GM19043 (cell line): ENCODE results near the gene TRIP12.
A peak's percentile ranks its signal among the peaks of the same experiment; 100 is the strongest.
"Not testable (repeated sequence)": the region's sequence is repeated elsewhere in the genome, so short reads cannot be mapped to it uniquely, and the experiment has no call there.

ENCODE experiments used
- ATAC-seq: cut with Tn5 transposase; IDR thresholded peaks from one replicate; pipeline ENCODE4 v1.9.1; 2021; ENCODE audit warnings: low read depth; ENCODE audit not compliant: unreplicated experiment

Gene TRIP12

GRCh38 chr2:229838729-229839128 lies 83.1 kb downstream of the TRIP12 start:
- ATAC-seq, result no peak

- no peak for ATAC-seq
Observed at GRCh38 chr2:229836847-229837246, 85.0 kb downstream of the TRIP12 start.

- ATAC-seq, result no peak
Observed at GRCh38 chr2:229835596-229836283, 86.1 kb downstream of the TRIP12 start.

- ATAC-seq, result not testable (repeated sequence)
Observed at GRCh38 chr2:229834368-229834767, 87.4 kb downstream of the TRIP12 start.

GRCh38 chr2:229832510-229832898 lies 89.3 kb downstream of the TRIP12 start:
- ATAC-seq, result no peak

DNA sequence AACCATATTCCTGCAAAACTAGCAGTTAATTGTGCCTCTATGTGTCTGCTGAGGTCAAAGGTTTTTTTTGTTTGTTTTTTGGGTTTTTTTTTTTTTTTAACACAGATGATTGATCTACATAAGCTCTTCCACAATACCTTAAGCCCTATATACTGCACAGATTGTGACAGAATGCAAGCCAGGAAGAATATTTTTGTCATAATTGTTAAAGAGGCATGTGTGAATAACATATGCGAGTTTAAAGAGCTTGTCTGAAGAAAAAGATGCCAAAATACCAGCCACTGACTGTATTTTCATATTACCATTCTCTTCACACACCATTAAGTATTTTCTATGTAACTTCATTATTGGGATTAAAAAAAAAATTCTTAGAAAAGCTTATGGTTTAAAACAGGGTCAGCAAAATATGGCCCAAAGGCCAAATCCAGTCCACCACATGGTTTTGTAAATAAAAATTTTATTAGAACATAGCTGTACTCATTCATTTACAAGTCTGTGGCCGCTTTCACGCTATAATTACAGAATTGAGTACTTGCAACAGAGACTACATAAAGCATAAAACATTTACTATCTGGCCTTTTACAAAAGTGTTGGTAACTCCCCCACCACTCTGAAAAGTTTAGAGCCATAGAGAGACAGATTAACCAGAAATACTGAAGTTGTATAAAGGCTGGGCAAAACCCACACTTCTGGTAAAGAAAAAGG lies 89.9 kb downstream of the TRIP12 start:
- ATAC-seq, result no peak

DNA sequence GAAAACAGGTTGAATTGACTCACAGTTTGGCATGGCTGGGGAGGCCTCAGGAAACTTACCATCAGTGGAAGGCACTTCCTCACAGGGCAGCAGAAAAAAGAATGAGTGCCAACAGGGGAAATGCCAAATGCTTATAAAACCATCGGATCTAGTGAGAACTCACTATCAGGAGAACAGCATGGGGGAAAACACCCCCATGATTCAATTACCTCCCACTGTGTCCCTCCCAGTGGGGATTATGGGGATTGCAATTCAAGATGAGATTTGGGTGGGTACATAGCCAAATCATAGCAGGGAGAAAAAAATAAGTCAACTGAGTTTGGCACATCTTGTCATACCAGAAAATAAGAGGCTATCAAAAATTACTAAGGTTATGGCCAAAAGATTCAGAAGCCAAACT lies 96.3 kb downstream of the TRIP12 start:
- no peak for ATAC-seq

DNA sequence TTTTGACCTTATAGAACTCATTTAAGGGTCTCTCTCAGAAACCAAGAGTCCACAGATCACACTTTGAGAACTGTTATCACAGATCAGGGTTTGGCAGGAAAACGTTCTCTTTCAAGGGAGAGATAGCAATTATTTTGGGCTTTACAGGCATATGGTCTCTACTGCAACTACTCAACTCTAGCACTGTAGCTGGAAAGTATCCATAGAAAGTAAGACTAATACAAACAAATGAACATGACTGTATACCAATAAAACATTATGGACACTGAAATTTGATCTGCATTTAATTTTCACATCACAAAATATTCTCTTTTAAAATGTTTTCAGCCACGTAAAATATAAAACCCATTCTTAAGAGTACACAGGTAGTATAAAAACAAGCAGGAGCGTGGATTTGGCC lies 100.5 kb downstream of the TRIP12 start:
- ATAC-seq, result no peak

DNA sequence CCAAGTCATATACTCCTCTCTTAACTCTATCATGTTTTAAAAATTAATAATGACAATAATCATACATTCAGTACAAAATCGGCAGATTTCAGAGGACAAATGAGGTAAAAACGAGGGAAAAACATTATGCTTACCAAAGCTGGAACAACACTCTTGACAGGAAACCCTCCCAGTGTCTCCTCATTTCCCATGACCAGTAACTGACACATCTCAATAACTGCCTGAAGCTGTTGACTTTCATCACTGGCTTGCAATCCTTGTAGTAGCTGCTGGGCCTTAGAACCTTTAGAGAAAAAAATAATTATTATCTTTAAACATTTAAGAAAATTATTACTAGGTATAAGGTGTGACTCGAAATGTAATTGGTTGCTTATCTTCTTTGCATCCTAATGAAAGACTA lies 103.6 kb downstream of the TRIP12 start:
- no peak for ATAC-seq

DNA sequence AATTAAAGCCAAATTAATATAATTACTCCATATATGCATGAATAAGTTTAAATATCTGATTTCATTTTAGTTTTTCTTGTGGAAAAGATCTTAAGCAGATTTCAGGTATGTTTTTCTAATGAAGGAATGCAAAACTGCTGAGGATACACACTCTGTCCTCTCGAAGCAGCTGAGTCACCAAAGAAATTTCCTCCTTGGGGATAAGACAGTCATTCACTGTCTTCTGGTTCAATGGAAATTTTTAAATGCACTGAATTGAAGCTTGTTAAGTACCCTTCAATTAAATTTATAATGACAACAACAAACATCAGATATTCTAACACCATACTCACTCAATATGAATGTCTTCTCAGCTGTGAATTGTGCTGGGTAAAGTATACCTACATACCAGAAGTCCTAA lies 106.0 kb downstream of the TRIP12 start:
- ATAC-seq, result no peak

GRCh38 chr2:229815342-229815741 lies 106.5 kb downstream of the TRIP12 start:
- no peak for ATAC-seq

DNA sequence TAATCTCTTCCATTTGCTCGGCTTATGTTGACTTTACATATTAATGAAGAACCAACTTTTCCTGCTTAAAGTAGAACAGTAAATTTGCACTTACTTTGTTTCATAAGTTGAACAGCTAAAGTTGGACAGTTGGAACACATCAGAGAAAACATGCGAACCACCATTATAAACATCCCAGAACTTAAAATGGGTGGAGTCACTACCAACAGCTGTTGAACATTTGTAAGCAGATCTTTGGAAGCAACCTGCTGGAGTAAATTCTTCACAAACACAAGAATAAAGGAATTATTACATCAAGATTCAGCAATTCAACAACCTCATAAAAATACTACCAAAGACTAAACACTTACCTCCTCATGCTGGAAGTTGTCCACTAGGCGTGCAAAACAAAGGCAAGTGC lies 111.0 kb downstream of the TRIP12 start:
- no peak for ATAC-seq

DNA sequence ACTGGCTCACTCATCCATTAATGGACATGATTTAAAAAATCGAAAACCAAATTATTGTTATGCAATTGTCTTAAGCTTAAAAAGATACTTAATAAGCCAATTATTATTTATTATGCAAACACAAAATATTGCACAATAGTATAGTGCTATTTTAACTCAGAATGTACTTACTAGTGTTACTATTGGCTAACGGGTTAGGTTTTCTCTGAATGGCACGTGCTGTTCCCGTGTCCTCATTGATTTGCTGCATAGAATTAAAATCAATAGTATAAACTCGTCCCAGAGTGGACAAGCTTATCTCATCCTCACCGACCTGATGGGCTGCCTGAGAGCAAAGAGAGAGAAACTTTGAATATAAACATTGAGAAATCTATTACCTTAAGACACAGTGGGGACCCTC lies 116.2 kb downstream of the TRIP12 start:
- ATAC-seq, result no peak

DNA sequence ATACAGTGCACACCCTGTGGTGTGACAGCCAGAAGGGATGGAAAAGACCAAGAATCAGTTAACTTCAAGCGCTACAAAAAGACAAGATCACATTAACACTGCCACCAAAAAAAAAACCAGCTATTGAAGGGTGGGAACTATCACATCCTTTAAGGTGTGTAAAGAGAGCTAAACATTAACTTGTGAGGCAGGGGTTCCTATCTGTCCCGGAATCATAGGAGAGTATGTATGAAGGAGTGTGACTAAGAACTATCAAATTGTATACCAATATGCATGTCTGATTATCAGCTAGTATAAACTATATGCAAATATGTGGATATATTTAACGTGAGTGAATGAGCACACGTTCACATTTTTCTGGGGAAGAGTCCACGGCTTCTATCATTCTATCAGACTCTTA lies 119.0 kb downstream of the TRIP12 start:
- ATAC-seq, result no peak

DNA sequence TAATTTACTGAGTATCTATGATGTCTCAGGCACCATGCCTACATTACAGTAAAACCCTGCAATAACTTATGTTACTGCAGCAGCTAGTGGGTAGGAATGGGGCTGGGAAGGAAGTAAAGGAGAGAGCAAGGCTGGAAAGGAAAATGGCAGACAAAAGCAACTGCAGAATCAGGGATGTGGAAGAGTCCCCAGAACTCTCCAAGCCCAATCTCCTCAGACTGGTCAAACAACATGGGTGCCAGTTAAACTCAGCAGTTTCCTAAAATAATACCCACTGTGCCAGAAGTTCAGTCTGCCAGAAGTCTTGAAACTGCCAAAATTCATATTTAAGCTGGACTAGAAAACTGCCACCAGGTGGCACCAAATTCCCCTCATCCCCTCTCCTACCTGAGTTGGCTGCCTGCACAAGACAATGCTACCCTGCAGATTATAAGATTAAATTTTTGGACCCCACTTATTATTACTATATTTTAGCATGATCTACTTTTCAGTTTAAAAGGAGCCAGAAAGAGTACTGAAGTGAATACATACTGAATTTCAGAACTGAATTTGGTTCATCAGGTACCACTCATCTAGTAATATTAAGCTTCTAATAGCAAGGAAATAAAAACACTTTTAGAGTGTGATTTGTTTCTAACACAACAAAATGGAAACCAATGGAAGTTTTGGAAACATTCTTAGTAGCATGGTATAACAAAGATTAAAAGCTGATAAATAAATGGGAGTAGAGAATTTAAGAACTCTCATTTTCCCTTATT lies 120.6 kb downstream of the TRIP12 start:
- no peak for ATAC-seq

DNA sequence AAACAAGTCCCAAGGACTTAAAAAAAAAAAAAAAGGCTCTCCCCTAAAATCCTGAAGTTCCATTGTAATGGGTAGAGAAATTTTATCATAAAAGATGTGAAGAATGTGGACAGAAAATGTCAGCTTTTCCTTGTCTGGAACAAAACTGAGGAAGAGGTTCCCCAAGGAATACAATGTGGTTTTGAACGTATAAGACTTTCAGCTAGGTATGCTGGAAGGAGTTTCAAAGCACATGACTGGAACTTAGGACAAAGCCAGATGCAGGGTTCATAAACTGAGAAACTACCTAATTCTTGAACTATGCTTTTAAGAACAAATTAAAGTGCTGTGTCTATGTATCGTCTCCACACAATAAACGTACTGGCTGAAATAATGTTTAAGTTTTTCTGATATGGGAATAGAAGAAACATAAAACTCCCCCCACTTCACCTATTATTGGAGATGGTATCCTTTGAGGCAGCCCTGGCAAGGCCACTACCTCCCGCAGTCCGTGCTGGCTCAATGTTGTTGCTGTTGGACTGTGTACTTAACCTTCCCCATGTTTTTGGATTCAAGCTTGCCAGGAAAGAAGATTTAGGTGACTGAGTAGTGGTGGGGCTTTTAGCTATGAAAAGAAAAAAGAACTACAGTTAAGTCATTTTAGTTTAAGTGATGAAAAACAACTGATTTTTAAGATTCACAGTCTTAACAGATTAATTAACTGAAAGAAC lies 123.2 kb downstream of the TRIP12 start:
- no peak for ATAC-seq

DNA sequence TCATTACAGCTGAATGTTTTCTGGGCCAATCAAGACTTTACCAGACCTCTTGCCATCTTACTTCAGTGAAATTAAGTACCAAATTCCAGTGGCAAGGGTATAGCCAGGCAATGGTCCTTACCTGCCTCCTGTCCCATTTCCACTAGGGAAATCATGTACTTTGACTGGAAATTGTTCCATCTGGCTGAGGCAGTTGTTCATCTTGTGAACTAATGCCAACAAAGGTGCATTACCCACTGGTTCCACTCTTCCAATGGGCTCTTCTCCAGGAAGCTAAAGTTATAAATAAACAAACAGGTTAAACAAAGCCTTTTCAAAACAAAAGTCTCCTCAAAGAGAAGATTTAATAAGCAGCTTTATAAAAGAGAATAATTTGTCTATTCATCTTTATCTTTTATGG lies 126.8 kb downstream of the TRIP12 start:
- ATAC-seq, result no peak

DNA sequence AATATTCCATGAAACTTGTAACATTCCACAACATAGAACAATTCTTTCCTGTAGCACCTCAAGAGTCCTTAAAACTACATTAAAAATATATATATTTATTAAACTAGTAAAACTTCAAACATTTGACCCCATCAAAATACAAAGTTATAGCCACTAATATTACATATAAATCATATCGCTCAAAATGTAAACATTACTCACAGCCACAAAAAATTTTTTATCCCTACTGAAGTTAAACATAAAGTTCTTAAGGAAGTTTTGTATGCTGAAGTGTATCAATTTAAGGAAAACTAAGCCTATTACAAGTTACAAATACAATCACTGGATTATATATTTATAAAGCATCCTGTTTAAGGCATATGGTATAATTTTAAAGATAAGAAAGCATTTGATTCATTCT lies 127.2 kb downstream of the TRIP12 start:
- no peak for ATAC-seq

GRCh38 chr2:229786289-229786688 lies 135.5 kb downstream of the TRIP12 start:
- ATAC-seq, result not testable (repeated sequence)

GRCh38 chr2:229784791-229785190 lies 137.0 kb downstream of the TRIP12 start:
- ATAC-seq, result no peak

DNA sequence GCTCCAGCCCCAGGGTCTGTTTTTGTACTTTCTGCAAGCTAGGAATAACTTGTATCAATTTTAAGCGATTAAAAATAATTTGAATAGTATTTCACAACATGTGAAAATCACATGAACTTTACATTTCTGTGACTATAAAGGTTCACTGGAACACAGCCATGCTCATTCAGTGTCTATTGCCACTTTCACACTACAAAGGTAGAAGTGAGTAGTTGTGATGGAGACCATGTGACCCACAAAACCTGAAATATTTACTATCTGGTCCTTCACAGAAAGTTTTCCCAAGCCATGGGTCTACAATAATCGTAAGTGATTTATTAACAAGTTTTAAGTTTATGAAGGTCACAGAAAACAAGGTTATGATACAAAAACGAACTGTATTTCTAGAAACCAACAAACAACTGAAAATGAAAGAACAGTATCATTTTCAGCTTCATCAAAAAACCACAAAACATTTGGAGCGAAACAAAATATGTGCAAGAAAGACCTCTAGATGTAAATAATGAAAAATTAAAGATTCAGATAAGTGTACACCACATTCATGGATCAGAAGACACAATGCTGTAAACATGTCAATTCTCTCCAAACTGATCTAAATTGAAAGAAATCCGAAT lies 138.6 kb downstream of the TRIP12 start:
- peak; percentile 47 for ATAC-seq
